ENCODE data around the gene ZNF212. TPM values are rescaled to one million over a fixed set of nuclear protein-coding genes. Genes with fewer than 3 reads are reported as not detected.

The ZNF212 gene
- polyA plus RNA-seq, 1 of the 3 experiments (the other 2 are of a cell fraction), result 11.5 TPM

DNA sequence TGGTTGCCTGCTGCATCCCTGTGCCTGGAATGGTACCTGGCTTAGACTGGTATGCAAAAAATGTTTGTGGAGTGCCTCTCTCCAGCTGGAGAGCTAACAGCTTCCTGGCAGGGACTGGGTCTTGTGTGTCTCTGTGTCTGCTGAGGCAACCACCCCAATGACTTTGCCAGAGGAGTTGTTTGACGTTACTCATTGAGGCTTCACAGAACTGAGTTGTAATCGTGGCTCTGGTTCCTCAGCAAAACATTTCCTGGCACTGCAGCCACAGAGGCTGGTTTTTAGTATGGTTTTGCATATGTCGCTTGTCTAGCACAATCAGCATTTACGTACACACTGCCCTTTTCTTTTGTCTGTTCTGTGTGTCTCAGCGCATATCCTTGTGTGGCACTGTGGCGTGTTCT is 36.6 kb upstream of the ZNF212 start (continued):
- TF ChIP-seq RXRA (IDR thresholded peaks at IDR 0.05; ENCODE audit: borderline replicate concordance, low read depth), result no peak
- no peak for TF ChIP-seq MEF2A (IDR thresholded peaks at IDR 0.05; ENCODE audit: borderline replicate concordance, low read depth)

DNA sequence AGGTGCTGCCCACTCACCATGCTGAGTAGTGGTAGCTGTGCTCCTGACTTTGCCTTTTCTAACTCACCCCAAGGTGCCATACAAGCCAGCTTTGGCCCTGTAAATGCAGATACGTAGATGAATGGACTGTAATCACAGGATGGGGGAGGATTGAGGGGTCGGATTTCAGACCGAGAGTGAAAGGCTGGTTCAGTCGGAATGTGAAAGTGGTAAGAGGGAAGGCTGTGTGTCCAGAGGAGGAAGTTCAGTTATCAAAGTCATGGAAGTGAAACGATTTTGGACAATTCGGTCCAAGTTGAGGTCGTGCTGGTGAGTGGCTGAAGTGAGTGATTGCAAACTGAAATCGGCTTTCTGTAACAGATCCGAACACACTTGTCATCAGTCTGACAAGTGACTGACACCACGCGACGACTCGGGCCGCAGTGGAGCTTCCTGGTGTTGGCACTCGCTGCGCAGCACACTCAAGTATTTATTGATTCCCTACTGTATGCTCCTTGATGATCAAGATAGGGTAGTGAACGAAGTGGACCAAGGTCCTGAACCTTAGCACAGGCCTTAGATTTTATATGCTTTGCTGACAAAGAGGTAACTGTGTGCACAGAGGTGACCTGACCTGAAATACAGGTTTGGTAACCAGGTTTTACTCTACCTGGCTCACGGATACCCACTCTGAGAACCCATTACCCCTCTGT is 33.6 kb upstream of the ZNF212 start:
- H3K27me3 ChIP-seq (ENCODE audit: insufficient read depth), result no peaks in the 10 kb centered on the region
- peaks cover 9% of the 10 kb centered on the region; the same call in 1 of the 2 replicates for H4K20me1 ChIP-seq (ENCODE audit: insufficient read depth)
- DNase-seq, result no peak
- no peak overlapping the region for H3K9ac ChIP-seq
- TF ChIP-seq MXI1 (IDR thresholded peaks at IDR 0.05; ENCODE audit: low read depth, low read length), result no peak
- TF ChIP-seq, protein P1, sequence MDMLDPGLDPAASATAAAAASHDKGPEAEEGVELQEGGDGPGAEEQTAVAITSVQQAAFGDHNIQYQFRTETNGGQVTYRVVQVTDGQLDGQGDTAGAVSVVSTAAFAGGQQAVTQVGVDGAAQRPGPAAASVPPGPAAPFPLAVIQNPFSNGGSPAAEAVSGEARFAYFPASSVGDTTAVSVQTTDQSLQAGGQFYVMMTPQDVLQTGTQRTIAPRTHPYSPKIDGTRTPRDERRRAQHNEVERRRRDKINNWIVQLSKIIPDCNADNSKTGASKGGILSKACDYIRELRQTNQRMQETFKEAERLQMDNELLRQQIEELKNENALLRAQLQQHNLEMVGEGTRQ (IDR thresholded peaks at IDR 0.05; ENCODE audit: borderline replicate concordance, low read depth, low read length), result no peak
- H3K36me3 ChIP-seq (replicated peaks in 1 of 2; ENCODE audit: control insufficient read depth in 1 of 2, insufficient read depth in 2 of 2, low read length in 1 of 2), result peaks cover 62 to 81% of the 10 kb centered on the region in 2 experiments
- H3K9me2 ChIP-seq, result no peaks in the 10 kb centered on the region
- no peak overlapping the region for H3K4me3 ChIP-seq (ENCODE audit: low read depth in 2 of 2, low read length in 1 of 2)
- H2AFZ ChIP-seq (ENCODE audit: low read depth), result no peak overlapping the region
- no peaks in the 10 kb centered on the region for H3K9me3 ChIP-seq
- H3K27ac ChIP-seq (ENCODE audit: low read depth in 2 of 2, low read length in 1 of 2), result no peak overlapping the region
- CTCF ChIA-PET, result interaction anchor here (1.8 kb wide), 1 partner anchor 11 kb away, joined by 5 read pairs; the partner anchor contains the start of gene ZNF282
- H3K4me1 ChIP-seq (ENCODE audit: control insufficient read depth in 1 of 2, insufficient read depth in 2 of 2, low read depth in 1 of 2, low read length in 1 of 2), result peaks cover 0 to 5% of the 10 kb centered on the region in 2 experiments; a peak in 1 of 4 replicates
- H3K4me2 ChIP-seq, result no peak overlapping the region
- POLR2A ChIA-PET, result interaction anchor here (0.7 kb wide), 1 partner anchor 10 kb away, joined by 3 read pairs; the partner anchor contains the start of gene ZNF282
- H3F3A ChIP-seq (replicated peaks; ENCODE audit: insufficient read depth), result peaks cover 14% of the 10 kb centered on the region
- peaks cover 59% of the 10 kb centered on the region for H3K79me2 ChIP-seq (ENCODE audit: insufficient read depth)
- WGBS (ENCODE audit: low lambda C conversion rate), result 97% methylated on average over 18 of the region's 18 CpGs

DNA sequence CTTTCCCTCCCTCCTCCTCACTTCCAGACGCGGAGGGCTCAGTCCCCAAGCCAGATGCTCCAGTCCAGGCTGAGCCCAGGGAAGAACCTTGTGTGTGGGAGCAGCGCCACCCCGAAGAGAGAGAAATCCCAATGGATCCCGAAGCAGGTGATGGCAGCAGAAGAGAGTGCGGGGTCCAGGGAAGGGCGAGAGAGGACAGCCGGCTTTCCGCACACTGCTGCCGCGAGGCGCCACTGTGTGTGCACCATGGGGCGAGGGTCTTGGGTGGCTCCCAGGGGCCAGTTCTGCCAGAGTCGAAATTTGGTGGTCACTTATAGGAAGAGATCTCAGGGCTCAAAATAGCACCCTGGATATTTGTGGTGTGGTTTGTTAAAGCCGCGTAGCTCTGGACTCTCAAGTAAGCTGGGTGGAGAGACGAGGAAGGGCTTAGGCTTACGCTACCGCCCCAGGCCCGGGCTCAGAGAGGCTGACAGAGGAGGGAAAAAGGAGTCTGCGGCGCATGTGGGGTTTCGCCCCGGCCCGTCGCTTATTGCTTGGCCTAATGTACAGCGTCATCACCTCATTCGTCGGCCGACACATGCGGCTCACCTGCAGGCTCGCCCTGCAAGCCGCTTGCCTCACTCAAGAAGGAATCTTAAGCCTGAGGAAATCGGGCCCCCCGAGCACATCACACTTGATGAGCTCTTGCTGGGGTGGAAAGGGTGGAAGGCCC is 32.0 kb upstream of the ZNF212 start:
- Histone ChIP-seq H3K36me3 (replicated peaks in 1 of 2; ENCODE audit: control insufficient read depth in 1 of 2, insufficient read depth in 2 of 2, low read length in 1 of 2) (peaks cover 75 to 81% of the 10 kb centered on the region in 2 experiments), H3K27ac (ENCODE audit: low read depth in 2 of 2, low read length in 1 of 2) (no peak overlapping the region), H3K4me3 (ENCODE audit: low read depth in 2 of 2, low read length in 1 of 2) (no peak overlapping the region), H3K9me3 (no peaks in the 10 kb centered on the region), H4K20me1 (ENCODE audit: insufficient read depth) (peaks cover 9% of the 10 kb centered on the region; the same call in 1 of the 2 replicates), H3K4me2 (no peak overlapping the region), H3K79me2 (ENCODE audit: insufficient read depth) (peaks cover 43% of the 10 kb centered on the region), H3K27me3 (ENCODE audit: insufficient read depth) (no peaks in the 10 kb centered on the region), H3K4me1 (ENCODE audit: control insufficient read depth in 1 of 2, insufficient read depth in 2 of 2, low read depth in 1 of 2, low read length in 1 of 2) (peaks cover 0 to 5% of the 10 kb centered on the region in 2 experiments; a peak in 1 of 4 replicates), H3K9me2 (no peaks in the 10 kb centered on the region), H3K9ac (no peak overlapping the region), H3F3A (replicated peaks; ENCODE audit: insufficient read depth) (peaks cover 14% of the 10 kb centered on the region), H2AFZ (ENCODE audit: low read depth) (no peak overlapping the region)
- WGBS (ENCODE audit: low lambda C conversion rate), result 89% methylated on average over 35 of the region's 35 CpGs
- POLR2A ChIA-PET, result interaction anchor here (1.0 kb wide), 1 partner anchor 11 kb away, joined by 3 read pairs; no protein-coding TSS in a partner anchor
- no peak for TF ChIP-seq EP300 (IDR thresholded peaks at IDR 0.05; ENCODE audit: borderline replicate concordance in 1 of 2, low read depth in 1 of 2, low read length in 1 of 2)
- TF ChIP-seq, protein P2, sequence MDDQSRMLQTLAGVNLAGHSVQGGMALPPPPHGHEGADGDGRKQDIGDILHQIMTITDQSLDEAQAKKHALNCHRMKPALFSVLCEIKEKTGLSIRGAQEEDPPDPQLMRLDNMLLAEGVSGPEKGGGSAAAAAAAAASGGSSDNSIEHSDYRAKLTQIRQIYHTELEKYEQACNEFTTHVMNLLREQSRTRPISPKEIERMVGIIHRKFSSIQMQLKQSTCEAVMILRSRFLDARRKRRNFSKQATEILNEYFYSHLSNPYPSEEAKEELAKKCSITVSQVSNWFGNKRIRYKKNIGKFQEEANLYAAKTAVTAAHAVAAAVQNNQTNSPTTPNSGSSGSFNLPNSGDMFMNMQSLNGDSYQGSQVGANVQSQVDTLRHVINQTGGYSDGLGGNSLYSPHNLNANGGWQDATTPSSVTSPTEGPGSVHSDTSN (IDR thresholded peaks at IDR 0.05), result no peak
- CTCF ChIA-PET, result interaction anchor here (1.0 to 2.8 kb wide), 4 partner anchors 11 to 81 kb away, joined by 3 to 13 read pairs (median 4); partner anchors contain the start of genes ZNF282 and ZNF425
- no peak for DNase-seq

Data from SK-N-SH (cell line).